GM18507 (cell line): Measurements from ENCODE around the gene MCU.
"Not testable (repeated sequence)": the region's sequence is repeated elsewhere in the genome, so short reads cannot be mapped to it uniquely, and the experiment has no call there.

Experiments used
- DNase-seq: peaks from one replicate; pipeline ENCODE4 v3.0.0; 2011; ENCODE audit warnings: low read depth; ENCODE audit not compliant: insufficient read length; ENCODE audit errors: extremely low spot score
- FAIRE-seq: peaks from 2 replicates; lab custom pipeline; 2011; peaks lifted over from hg19 to GRCh38; lab: Jason Lieb, UNC

Gene MCU

GRCh38 chr10:72720814-72721660, 29.1 kb downstream of the MCU start:
- FAIRE-seq (peak; percentile 29), DNase-seq (no peak)

- DNase-seq (no peak), FAIRE-seq (no peak)
Observed at GRCh38 chr10:72727130-72727529, 35.2 kb downstream of the MCU start.

GRCh38 chr10:72728462-72728861, 36.5 kb downstream of the MCU start:
- FAIRE-seq = peak; percentile 45
- no peak for DNase-seq

- FAIRE-seq (peak; percentile 77), DNase-seq (peak; percentile 8)
Observed at GRCh38 chr10:72729528-72729927, 37.6 kb downstream of the MCU start.

GRCh38 chr10:72730479-72730878, 38.5 kb downstream of the MCU start:
- no peak for FAIRE-seq
- DNase-seq = no peak

- FAIRE-seq = no peak
- no peak for DNase-seq
Observed at GRCh38 chr10:72731916-72732419, 40.0 kb downstream of the MCU start.

DNA sequence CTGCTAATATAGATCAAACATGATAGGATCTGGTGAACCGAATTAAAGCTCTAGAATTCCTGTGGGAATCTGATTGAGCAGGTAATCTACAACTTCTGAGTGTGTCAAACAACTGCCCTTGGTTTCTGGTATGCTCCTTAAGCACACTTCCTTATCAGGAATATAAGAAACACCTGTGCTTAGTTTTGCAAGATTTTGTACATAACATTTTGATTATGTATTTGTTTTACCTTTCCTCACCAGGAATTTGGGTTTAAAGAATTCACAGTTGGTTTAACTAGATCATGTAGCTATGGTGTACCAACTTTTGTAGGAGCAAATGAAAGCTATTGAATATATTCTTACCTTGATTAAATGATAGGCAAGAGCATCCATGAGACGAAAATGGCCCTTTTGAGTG, 40.6 kb downstream of the MCU start:
- DNase-seq = no peak
- no peak for FAIRE-seq

- DNase-seq = no peak
- FAIRE-seq = no peak
Observed at GRCh38 chr10:72733989-72734388, 42.0 kb downstream of the MCU start.

DNA sequence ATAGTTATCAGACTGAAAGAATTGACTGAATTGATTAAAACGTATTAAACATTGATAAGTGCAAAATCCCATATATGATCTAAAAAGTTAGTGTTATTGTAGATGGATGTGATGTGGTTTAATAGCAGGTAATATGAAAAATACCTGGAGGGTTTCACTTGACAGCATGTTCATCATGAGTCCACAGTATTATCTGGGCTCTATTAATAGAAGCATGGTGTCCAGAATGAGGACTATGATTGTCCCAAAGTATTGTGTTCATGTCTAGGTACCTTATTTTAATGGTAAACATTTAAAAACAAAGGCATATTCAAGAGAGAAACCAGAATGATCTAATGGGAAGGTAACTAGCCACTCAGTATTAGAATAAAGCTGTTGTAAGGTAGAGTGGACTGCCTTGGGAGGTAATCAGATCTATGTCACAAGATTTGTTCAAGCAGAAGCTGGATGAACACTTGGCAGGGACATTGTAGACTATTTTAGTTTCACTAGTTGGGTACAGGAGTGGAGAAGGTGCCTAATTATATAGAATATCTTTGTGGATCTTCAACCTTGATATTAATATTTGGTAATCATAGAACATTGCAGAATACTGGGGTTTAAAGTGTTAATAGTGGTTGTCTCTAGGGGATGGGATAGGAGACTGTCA, 43.5 kb downstream of the MCU start:
- no peak for FAIRE-seq
- DNase-seq = no peak

- no peak for FAIRE-seq
- DNase-seq = no peak
Observed at GRCh38 chr10:72736176-72736827, 44.4 kb downstream of the MCU start.

GRCh38 chr10:72736828-72737220, 44.9 kb downstream of the MCU start:
- no peak for FAIRE-seq
- DNase-seq = no peak

DNA sequence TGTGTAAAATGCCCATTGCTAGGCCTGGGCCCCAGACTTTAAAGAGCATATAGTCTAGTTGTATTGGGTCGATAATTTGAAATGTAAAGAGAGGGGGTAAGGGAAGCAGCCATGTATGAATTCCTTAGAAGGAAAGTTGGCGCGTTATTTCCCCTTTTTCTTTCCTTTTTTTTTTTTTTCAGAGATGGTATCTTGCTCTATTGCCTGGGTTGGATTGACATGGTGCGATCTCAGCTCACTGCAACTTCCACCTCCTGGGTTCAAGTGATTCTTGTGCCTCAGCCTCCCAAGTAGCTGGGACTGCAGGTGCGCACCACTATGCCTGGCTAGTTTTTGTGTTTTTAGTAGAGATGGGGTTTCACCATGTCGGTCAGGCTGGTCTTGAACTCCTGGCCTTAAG, 45.4 kb downstream of the MCU start:
- not testable (repeated sequence) for FAIRE-seq, DNase-seq

DNA sequence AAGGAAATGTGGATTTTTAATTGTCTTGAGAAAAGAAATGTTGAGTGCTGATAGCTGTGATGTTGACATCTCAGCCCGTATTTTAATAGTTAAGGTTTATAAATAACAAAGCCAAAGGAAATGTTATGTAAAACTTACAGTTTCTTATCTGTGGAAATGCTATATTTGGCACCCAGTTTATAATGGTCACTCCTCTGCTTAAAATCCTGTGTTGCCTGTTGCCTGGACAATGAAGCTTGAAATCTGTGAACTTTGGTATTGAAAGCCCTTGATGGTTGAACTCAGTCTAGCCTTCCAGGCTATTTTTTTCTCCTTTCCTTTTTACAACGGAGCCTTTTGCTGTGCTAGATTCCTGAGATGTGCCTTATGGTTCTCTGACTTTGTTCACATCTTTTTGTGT, 46.5 kb downstream of the MCU start:
- no peak for DNase-seq
- FAIRE-seq = no peak

DNA sequence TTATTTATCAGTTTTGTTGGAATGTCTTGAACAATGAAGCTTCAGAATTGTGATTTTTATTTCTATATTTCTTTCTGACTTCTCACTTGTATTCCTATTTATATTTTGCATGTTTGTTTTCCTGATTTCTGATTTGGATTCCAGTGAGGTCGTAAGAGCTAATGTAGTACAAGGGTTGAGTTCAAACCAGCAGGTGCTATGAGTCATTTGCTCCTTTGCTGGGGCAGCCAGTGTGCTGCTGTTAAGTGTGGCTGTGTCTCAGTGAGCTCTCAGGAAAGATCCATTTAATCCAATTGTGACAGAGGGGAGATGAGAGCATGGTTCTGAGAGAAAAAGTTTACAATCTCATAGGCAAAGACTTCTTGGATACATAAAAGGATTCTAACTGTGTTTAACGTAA, 48.6 kb downstream of the MCU start:
- FAIRE-seq = no peak
- DNase-seq = no peak

DNA sequence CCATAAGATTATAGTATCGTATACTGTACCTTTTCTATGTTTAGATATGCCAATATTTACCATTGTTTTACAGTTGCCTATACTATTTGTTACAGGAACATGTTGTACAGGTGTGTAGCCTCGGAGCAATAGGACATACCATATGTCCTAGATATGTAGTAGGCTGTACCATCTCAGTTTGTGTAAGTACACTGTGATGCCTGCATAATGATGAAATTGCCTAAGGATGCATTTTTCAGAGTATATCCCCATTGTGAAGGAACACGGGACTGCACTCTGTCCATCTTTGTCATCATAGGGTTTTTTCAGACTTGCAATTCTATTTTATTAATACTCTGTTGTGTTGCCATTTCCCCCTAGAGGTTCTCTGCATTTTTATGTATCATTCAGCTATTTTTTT, 50.1 kb downstream of the MCU start:
- DNase-seq = no peak
- no peak for FAIRE-seq

DNA sequence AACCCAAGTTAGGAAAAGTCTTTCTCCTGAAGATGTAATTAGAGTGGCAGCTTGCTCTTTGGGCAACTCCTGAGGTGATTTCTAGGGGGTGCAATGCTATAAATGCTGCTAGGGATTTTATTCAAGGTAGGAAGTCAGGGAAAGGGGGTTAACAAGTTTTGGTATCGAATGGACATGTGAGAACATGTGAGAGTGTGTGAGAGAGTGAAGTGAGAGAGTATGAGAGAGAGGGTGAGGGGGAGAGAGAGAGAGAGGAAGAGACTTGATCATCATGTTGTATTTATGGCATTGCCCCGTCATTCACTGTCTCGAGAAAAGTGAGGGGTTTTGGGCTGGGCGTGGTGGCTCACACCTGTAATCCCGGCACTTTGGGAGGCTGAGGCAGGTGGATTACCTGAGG, 50.9 kb downstream of the MCU start:
- FAIRE-seq = no peak
- no peak for DNase-seq

GRCh38 chr10:72744566-72744965, 52.6 kb downstream of the MCU start:
- no peak for FAIRE-seq
- DNase-seq = no peak

DNA sequence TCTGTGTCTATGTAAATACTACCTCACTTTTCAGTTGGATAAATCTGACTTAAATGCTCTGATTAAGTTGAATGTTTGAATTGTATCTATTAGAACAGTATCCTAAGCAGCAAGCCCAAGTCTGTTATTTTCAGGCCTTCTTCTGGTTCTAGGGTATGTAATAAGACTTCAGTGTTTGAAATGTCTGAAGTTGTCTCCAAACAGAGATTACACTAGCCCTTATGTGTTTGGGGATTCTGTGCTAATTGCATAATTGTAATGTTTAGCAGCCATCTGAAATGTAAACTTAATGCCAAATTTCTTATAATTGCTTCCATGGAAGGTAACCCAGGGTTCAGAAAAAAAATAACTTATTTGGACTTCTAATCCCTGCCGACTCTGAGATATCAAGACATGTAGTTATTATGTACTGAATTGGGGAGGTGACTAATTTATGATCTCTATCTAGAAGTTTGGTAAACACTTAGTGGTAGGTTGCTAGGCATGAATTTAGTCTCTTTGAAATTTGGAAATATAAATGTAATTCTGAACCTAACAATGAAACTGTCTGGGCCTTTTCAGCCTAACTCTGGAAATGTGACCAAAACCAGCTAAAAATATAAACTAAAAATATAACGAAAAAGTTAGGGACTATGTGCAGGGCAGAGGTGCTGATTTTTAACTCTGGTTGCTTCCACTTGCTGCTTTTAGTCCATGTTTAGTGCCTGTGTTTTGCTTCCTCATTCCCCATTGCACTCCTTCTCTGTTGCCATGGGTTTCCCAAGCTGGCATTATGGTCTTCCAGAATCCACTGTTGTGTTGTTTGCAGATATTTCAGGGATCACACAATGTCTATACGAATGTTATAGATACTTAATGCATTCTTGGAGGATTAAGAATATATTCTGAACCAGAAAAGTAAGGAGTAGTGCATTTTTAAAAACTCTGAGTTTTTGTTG, 54.8 kb downstream of the MCU start:
- FAIRE-seq (no peak), DNase-seq (no peak)

GRCh38 chr10:72747521-72747920, 55.6 kb downstream of the MCU start:
- DNase-seq (no peak), FAIRE-seq (no peak)
